Testis (tissue), 3 donors: ENCODE results near the gene MINDY2. TPM values are rescaled to one million over a fixed set of nuclear protein-coding genes. Genes with fewer than 3 reads are reported as not detected.

ENCODE experiments used
- DNase-seq: peaks from one replicate; pipeline ENCODE4 v3.0.0-alpha.2; 2019
- H3K27ac ChIP-seq, 2 donors: fragments of 200-600 bp; sonication (generic); one replicate each; pipeline ENCODE4 v1.5.1; 2019
- H3K27me3 ChIP-seq: fragments of 200-600 bp; sonication (generic); one replicate; pipeline ENCODE4 v1.5.1; 2019
- H3K36me3 ChIP-seq: fragments of 200-600 bp; sonication (generic); one replicate; pipeline ENCODE4 v1.5.1; 2017; ENCODE audit warnings: low read depth; ENCODE audit errors: missing control alignments
- H3K4me1 ChIP-seq: fragments of 200-600 bp; sonication (generic); one replicate; pipeline ENCODE4 v1.5.1; 2019
- H3K4me3 ChIP-seq, 2 donors: fragments of 200-600 bp; sonication (generic); one replicate each; pipeline ENCODE4 v1.5.1; 2017 to 2019
- H3K9me3 ChIP-seq: fragments of 200-600 bp; sonication (generic); one replicate; pipeline ENCODE4 v1.5.1; 2017
- CTCF ChIP-seq, 3 experiments: fragments of 450-650 bp in 2 of 3; fragments of 200-600 bp in 1 of 3; sonication (generic) in 1 of 3; IDR thresholded peaks; one replicate each; pipeline ENCODE4 v1.5.1; 2016 to 2019; ENCODE audit warnings: antibody characterized with exemption in 3 of 3, mild to moderate bottlenecking in 2 of 3, moderate library complexity in 1 of 3
- POLR2A ChIP-seq: fragments of 450-650 bp; IDR thresholded peaks from one replicate; pipeline ENCODE4 v1.6.1; 2017; ENCODE audit warnings: antibody characterized with exemption, mild to moderate bottlenecking, moderate library complexity
- WGBS, 2 donors: methylation state at CpG; one replicate each; pipeline ENCODE4 v1.1.5; 2018; 5-methylcytosine and 5-hydroxymethylcytosine counted together
- intact Hi-C: fragments of 100-400 bp; cut with DNase I; formaldehyde crosslinking; loops from one replicate; pipeline ENCODE4 v1.15.1; 2023; ENCODE audit warnings: low total_unique reads
- polyA plus RNA-seq: library from polyadenylated mRNA; stranded (reverse); fragments of 350-450 nt; fragmentation: Illumina TruSeq; extraction: RNeasy Lipid Tissue Mini Kit (QIAGEN cat#74804); gene quantifications from one replicate; pipeline ENCODE4 v1.2.3, GENCODE V29; 2014; ENCODE audit warnings: low read depth, low replicate concordance; ENCODE audit not compliant: insufficient read depth
- total RNA-seq, 2 donors: library from RNA; depleted of rRNA; stranded (reverse); fragments of >200 nt; gene quantifications; one replicate each; pipeline ENCODE4 v1.2.3, GENCODE V29; 2016

Gene MINDY2
- total and polyA plus RNA-seq, 3 donors from 2014 or later: 9.9 to 15.4 (median 15.0) TPM

- Histone ChIP-seq H3K36me3 (no peaks in the 10 kb centered on the region), H3K4me3 (peak within 1 kb of the TSS; percentile 82 to 92), H3K4me1 (peaks cover 13% of the 10 kb centered on the region), H3K27ac (peak within 1 kb of the TSS; percentile 95 to 97), H3K27me3 (no peaks in the 10 kb centered on the region), H3K9me3 (no peaks in the 10 kb centered on the region)
- DNase-seq: peak; percentile 99
- whole genome bisulfite sequencing, 2 donors: 1% methylated on average over 43 to 53 of the region's 62 CpGs
- peak; percentile 77 for TF ChIP-seq POLR2A
- no peak for TF ChIP-seq CTCF (IDR thresholded peaks at IDR 0.05)
- intact Hi-C loops: loop anchor here (1.0 kb wide), 1 partner anchor 22 kb away; the partner anchor contains the start of gene MINDY2
Observed at GRCh38 chr15:58749532-58750337, 21.4 kb upstream of the MINDY2 start, which contains the start of gene ADAM10. ADAM10 (minus strand) TSS chr15:58749707; CDS start chr15:58749534, 173 bp downstream.

GRCh38 chr15:58752716-58753115, 18.4 kb upstream of the MINDY2 start:
- TF ChIP-seq CTCF (IDR thresholded peaks at IDR 0.05): no peak
- no peak for TF ChIP-seq POLR2A
- intact Hi-C loops: no loop called here
- no peaks in the 10 kb centered on the region for H3K4me1 ChIP-seq
- no peak for DNase-seq
- WGBS, 2 donors: 87 to 90% methylated on average over 3 of the region's 3 CpGs
- no peaks in the 10 kb centered on the region for H3K9me3 ChIP-seq
- H3K27me3 ChIP-seq: no peaks in the 10 kb centered on the region
- H3K36me3 ChIP-seq: no peaks in the 10 kb centered on the region
- no peak overlapping the region for H3K27ac ChIP-seq
- no peak overlapping the region for H3K4me3 ChIP-seq

GRCh38 chr15:58755350-58755749, 15.8 kb upstream of the MINDY2 start:
- Histone ChIP-seq H3K9me3 (no peaks in the 10 kb centered on the region), H3K36me3 (no peaks in the 10 kb centered on the region), H3K27ac (no peak overlapping the region), H3K4me1 (no peaks in the 10 kb centered on the region), H3K27me3 (no peaks in the 10 kb centered on the region), H3K4me3 (no peak overlapping the region)
- WGBS, 2 donors: 89 to 90% methylated on average over 3 of the region's 3 CpGs
- intact Hi-C loops: no loop called here
- no peak for DNase-seq
- no peak for TF ChIP-seq POLR2A
- TF ChIP-seq CTCF (IDR thresholded peaks at IDR 0.05): no peak

GRCh38 chr15:58755956-58756355, 15.1 kb upstream of the MINDY2 start:
- Histone ChIP-seq H3K4me3 (no peak overlapping the region), H3K27me3 (no peaks in the 10 kb centered on the region), H3K9me3 (no peaks in the 10 kb centered on the region), H3K4me1 (no peaks in the 10 kb centered on the region), H3K27ac (no peak overlapping the region), H3K36me3 (no peaks in the 10 kb centered on the region)
- DNase-seq: no peak
- intact Hi-C loops: no loop called here
- WGBS, 2 donors: 55 to 77% methylated on average over 6 of the region's 6 CpGs
- TF ChIP-seq CTCF (IDR thresholded peaks at IDR 0.05): no peak
- TF ChIP-seq POLR2A: no peak

GRCh38 chr15:58758141-58758540, 13.0 kb upstream of the MINDY2 start:
- H3K4me1 ChIP-seq: no peaks in the 10 kb centered on the region
- H3K27ac ChIP-seq: no peak overlapping the region
- DNase-seq: no peak
- no peak overlapping the region for H3K4me3 ChIP-seq
- no peaks in the 10 kb centered on the region for H3K9me3 ChIP-seq
- no peaks in the 10 kb centered on the region for H3K36me3 ChIP-seq
- H3K27me3 ChIP-seq: no peaks in the 10 kb centered on the region
- intact Hi-C loops: no loop called here
- 18 to 32% methylated on average over 3 of the region's 3 CpGs for WGBS, 2 donors
- TF ChIP-seq CTCF (IDR thresholded peaks at IDR 0.05) (no peak), POLR2A (no peak)
